T-helper 1 cell (primary cell): ENCODE results near the gene TAF11L11.
"Not testable (repeated sequence)": the region's sequence is repeated elsewhere in the genome, so short reads cannot be mapped to it uniquely, and the experiment has no call there.

Experiments
- DNase-seq, 5 donors: peaks; one replicate each; pipeline ENCODE4 v3.0.0-alpha.2; 2012 to 2020
- total RNA-seq, 4 donors: gene quantifications; one replicate each; lab custom pipeline; 2026; lab: John Stamatoyannopoulos, UW

The TAF11L11 gene
- total RNA-seq = 0 reads per million in 4 donors

- DNase-seq = not testable (repeated sequence)
These were observed at the start of gene TAF11L11 for GRCh38 chr5:17603880-17604279. TAF11L11 (plus strand) TSS chr5:17604183.

- DNase-seq = not testable (repeated sequence)
These were observed 18.3 kb upstream of the TAF11L11 start, which contains the start of gene TAF11L7 for GRCh38 chr5:17585658-17586057. TAF11L7 (minus strand) TSS chr5:17585758.

- DNase-seq = not testable (repeated sequence)
These were observed 13.1 kb upstream of the TAF11L11 start, which contains the start of gene TAF11L8 for GRCh38 chr5:17590860-17591259. TAF11L8 (minus strand) TSS chr5:17590960.

- DNase-seq = not testable (repeated sequence)
These were observed 9.7 kb upstream of the TAF11L11 start, which contains the start of gene TAF11L9 for GRCh38 chr5:17594255-17594654. TAF11L9 (minus strand) TSS chr5:17594394.

- DNase-seq = not testable (repeated sequence)
These were observed 6.3 kb upstream of the TAF11L11 start, which contains the start of gene TAF11L10 for GRCh38 chr5:17597728-17598127. TAF11L10 (minus strand) TSS chr5:17597828.

GRCh38 chr5:17604951-17605350, 968 bp downstream of the TAF11L11 start:
- no peak for DNase-seq

GRCh38 chr5:17607461-17607860, 3.5 kb downstream of the TAF11L11 start:
- DNase-seq = not testable (repeated sequence)

- DNase-seq = not testable (repeated sequence)
These were observed 6.1 kb downstream of the TAF11L11 start, which contains the start of gene TAF11L12 for GRCh38 chr5:17610092-17610491. TAF11L12 (plus strand) TSS chr5:17610392.

- DNase-seq = no peak
These were observed 11.1 kb downstream of the TAF11L11 start for GRCh38 chr5:17614872-17615605.

GRCh38 chr5:17619354-17619753, 15.4 kb downstream of the TAF11L11 start:
- no peak for DNase-seq

- no peak for DNase-seq
These were observed 16.6 kb downstream of the TAF11L11 start for GRCh38 chr5:17620627-17621026.

GRCh38 chr5:17625686-17626085, 21.7 kb downstream of the TAF11L11 start:
- DNase-seq = no peak

- DNase-seq = not testable (repeated sequence)
These were observed 27.8 kb downstream of the TAF11L11 start, which contains the start of gene TAF11L13 for GRCh38 chr5:17631788-17632187. TAF11L13 (plus strand) TSS chr5:17632088.

- DNase-seq = no peak
These were observed 30.2 kb downstream of the TAF11L11 start, which contains the start of gene TAF11L14 for GRCh38 chr5:17634160-17634559. TAF11L14 (plus strand) TSS chr5:17634460.

GRCh38 chr5:17649232-17649631, 45.2 kb downstream of the TAF11L11 start:
- not testable (repeated sequence) for DNase-seq

- not testable (repeated sequence) for DNase-seq
These were observed 51.3 kb downstream of the TAF11L11 start for GRCh38 chr5:17655201-17655759.
